H1 (cell line): ENCODE measurements around the gene TRAPPC3. TPM values are rescaled to one million over a fixed set of nuclear protein-coding genes. Genes with fewer than 3 reads are reported as not detected.

Experiments used
- BACH1 ChIP-seq: IDR thresholded peaks from 2 replicates; pipeline ENCODE4 v1.6.1; 2012; ENCODE audit warnings: low read length, improper control_type of control experiment
- CHD7 ChIP-seq: fragments of 300-600 bp; sonication (generic); IDR thresholded peaks from 2 replicates; pipeline ENCODE4 v1.7.1; 2012; ENCODE audit warnings: low read length, moderate library complexity, mild to moderate bottlenecking, inconsistent platforms; ENCODE audit not compliant: insufficient replicate concordance
- E2F6 ChIP-seq: IDR thresholded peaks from 2 replicates; pipeline ENCODE4 v1.6.1; 2012; ENCODE audit warnings: inconsistent platforms
- EP300 ChIP-seq, 2 experiments: IDR thresholded peaks; 1 replicate in 1 of 2; 2 replicates in 1 of 2; pipeline ENCODE4 v1.6.1; 2011 to 2012; ENCODE audit warnings: low read depth in 2 of 2, low read length in 2 of 2, mild to moderate bottlenecking in 2 of 2, borderline replicate concordance in 1 of 2, inconsistent platforms in 1 of 2, moderate library complexity in 1 of 2
- JUN ChIP-seq: IDR thresholded peaks from 2 replicates; pipeline ENCODE4 v1.6.1; 2011; ENCODE audit warnings: low read depth, mild to moderate bottlenecking, improper control_type of control experiment, low read length
- POLR2AphosphoS5 ChIP-seq: IDR thresholded peaks from 2 replicates; pipeline ENCODE4 v1.6.1; 2011; ENCODE audit warnings: low read depth, low read length
- SIX5 ChIP-seq: IDR thresholded peaks from 2 replicates; pipeline ENCODE4 v1.6.1; 2011; ENCODE audit warnings: mild to moderate bottlenecking, low read depth, low read length
- polyA plus RNA-seq, 7 experiments: library from polyadenylated mRNA; depleted of rRNA in 3 of 7; stranded (reverse) in 5 of 7; unstranded in 2 of 7; fragments of >200 nt in 5 of 7; fragments of 200-250 nt in 2 of 7; gene quantifications; 1 replicate in 5 of 7; 2 replicates in 1 of 7; 4 replicates in 1 of 7; pipeline versions ENCODE4 v1.2.1 to v1.2.3, GENCODE V29; 2011 to 2013; ENCODE audit warnings: missing spikeins in 2 of 7, mixed read lengths in 2 of 7
- total RNA-seq: library from RNA; stranded (reverse); fragmentation: NEBNext Ultra II Directional; extraction: Animal tissue kit (Norgen Biotek cat#: 25700); gene quantifications from 2 replicates; pipeline ENCODE4 v1.2.1, GENCODE V29; 2021
- TF ChIP-seq, protein P1 (sequence below): IDR thresholded peaks from 2 replicates; pipeline ENCODE4 v1.6.1; 2012; ENCODE audit warnings: inconsistent platforms

TRAPPC3 gene
- total and polyA plus RNA-seq, 2 of the 8 experiments (the other 6 are each of a cell fraction or from before 2014, with no cell fraction given), result 47.8 to 51.0 TPM

DNA sequence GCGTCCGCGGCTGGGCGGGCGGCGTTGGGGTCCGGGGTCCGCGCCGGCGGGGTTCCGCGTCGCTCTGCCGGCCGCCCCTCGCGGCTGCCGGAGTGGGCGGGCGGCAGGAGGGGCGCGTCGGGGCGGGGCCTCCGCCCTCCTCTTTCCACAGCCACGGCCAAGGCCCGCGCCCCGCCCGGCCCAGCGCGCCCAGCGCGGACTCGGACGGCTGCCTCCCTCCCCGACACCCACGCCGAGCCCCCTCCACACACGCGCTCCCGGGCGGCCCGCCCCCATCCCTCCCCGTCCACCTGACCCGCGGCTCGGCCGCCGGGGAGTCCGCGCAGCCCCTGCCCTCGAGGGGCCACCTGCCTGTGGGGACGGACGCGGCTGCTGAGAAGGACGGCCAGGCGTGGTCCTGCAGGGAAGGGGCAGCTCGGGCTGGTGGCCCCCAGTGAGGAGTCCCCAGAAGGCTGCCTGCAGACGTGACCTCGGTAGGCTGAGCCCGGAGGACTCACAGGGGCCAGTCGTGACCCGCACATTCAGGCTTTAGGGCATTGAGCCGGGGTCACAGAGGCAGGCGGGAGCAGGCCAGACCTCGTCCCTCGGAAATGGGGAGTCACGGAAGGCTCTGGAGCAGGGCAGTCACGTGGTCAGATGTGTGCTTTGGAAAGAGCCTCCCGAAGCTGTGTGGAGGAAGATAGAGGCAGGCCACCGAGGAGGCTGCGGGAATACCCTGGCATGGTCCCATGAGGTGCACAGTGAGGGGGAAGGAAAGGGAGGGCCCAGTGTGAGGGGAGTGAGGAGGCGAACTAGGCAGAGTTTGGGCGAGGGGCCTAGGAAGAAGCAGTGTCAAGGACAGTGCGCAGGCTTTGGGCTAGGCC lies 23.9 kb downstream of the TRAPPC3 start, which contains the start of gene COL8A2 (continued):
- TF ChIP-seq POLR2AphosphoS5 (no peak), SIX5 (no peak), CHD7 (no peak), JUN (no peak), BACH1 (no peak), EP300 (IDR thresholded peaks at IDR 0.05; ENCODE audit: borderline replicate concordance in 1 of 2, low read depth in 2 of 2, low read length in 2 of 2) (no peak), E2F6 (peak; percentile 61; the same call in 1 of the 2 replicates)
- TF ChIP-seq, protein P1, sequence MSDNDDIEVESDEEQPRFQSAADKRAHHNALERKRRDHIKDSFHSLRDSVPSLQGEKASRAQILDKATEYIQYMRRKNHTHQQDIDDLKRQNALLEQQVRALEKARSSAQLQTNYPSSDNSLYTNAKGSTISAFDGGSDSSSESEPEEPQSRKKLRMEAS, result peak; percentile 76
